Measurements from ENCODE around the gene ZNF426. TPM values are rescaled to one million over a fixed set of nuclear protein-coding genes. Genes with fewer than 3 reads are reported as not detected.

ZNF426 gene
- total and polyA plus RNA-seq, 4 donors = 2.6 to 24.0 (median 9.4) TPM

DNA sequence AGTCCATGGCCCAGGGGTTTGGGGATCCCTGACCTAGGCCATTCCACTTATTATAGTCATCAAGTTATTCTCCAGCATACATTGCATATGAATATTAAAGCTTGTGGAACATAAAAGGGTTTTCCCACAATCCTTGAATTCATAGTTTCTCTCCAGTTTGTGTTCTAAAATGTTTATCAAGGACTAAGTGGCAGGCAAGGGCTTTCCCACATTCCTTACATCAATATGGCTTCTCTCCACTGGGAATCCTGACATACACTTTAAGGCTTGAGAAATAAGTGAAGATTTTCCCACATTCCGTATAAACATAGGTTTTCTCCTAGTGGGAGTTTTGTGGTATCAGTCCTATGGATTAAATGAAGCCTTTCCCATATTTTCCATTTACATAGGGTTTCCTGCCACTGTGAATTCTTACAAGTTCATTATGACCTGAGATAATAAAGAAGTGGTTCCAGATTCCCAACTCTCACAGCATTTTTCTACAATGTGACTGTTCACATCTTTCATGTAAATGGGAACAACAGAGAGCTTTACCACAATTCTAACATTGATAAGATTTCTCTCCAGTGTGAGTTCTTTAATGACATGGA lies 14.5 kb downstream of the ZNF426 start:
- Histone ChIP-seq H3K36me3 (ENCODE audit: control insufficient read depth in 4 of 4, insufficient read depth in 4 of 4, low read length in 4 of 4) (peaks cover 8 to 49% (median 39%) of the 10 kb centered on the region in 4 donors), H3K4me1 (ENCODE audit: control insufficient read depth in 5 of 5, insufficient read depth in 5 of 5, low read length in 5 of 5) (no peaks in the 10 kb centered on the region), H3K4me3 (no peak overlapping the region), H3K9me3 (ENCODE audit: control insufficient read depth in 4 of 4, insufficient read depth in 3 of 4, low read length in 3 of 4) (peaks cover 19 to 60% (median 54%) of the 10 kb centered on the region in 4 donors), H3K27ac (ENCODE audit: low read depth in 1 of 2, low read length in 1 of 2) (no peak overlapping the region), H3K27me3 (ENCODE audit: control insufficient read depth in 3 of 3, insufficient read depth in 3 of 3, low read length in 2 of 3) (peaks cover 0 to 2% (median 0%) of the 10 kb centered on the region in 3 donors), H3K9ac (ENCODE audit: insufficient read depth in 1 of 2, low read length in 2 of 2) (no peak overlapping the region)
- 95 to 98% methylated on average over 1 of the region's 1 CpG for WGBS, 2 donors
- no peak for ATAC-seq (ENCODE audit: insufficient read depth, low FRiP score)
- TF ChIP-seq, protein P1, sequence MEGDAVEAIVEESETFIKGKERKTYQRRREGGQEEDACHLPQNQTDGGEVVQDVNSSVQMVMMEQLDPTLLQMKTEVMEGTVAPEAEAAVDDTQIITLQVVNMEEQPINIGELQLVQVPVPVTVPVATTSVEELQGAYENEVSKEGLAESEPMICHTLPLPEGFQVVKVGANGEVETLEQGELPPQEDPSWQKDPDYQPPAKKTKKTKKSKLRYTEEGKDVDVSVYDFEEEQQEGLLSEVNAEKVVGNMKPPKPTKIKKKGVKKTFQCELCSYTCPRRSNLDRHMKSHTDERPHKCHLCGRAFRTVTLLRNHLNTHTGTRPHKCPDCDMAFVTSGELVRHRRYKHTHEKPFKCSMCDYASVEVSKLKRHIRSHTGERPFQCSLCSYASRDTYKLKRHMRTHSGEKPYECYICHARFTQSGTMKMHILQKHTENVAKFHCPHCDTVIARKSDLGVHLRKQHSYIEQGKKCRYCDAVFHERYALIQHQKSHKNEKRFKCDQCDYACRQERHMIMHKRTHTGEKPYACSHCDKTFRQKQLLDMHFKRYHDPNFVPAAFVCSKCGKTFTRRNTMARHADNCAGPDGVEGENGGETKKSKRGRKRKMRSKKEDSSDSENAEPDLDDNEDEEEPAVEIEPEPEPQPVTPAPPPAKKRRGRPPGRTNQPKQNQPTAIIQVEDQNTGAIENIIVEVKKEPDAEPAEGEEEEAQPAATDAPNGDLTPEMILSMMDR (IDR thresholded peaks at IDR 0.05; ENCODE audit: control extremely low read depth, extremely low read depth) = no peak
- no peak for DNase-seq

DNA sequence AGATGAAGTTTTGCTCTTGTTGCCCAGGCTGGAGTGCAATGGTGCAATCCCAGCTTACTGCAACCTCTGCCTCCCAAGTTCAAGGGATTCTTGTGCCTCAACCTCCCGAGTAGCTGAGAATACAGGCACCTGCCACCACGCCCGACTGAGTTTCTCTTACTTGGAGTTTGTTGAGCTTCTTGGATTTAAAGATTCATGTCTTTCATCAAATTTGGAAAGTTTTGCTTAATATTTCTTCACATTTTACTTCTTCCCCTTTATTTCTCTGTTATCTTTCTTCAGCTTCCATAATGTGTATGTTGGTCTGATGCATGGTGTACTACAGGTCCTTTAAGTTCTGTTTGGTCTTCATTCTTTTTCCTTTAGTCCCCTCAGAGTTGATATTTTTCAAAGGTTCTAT lies 31.2 kb downstream of the ZNF426 start:
- Histone ChIP-seq H3K27me3 (ENCODE audit: control insufficient read depth in 3 of 3, insufficient read depth in 3 of 3, low read length in 2 of 3) (no peaks in the 10 kb centered on the region), H3K9ac (ENCODE audit: insufficient read depth in 1 of 2, low read length in 2 of 2) (no peak overlapping the region), H3K27ac (ENCODE audit: low read depth in 1 of 2, low read length in 1 of 2) (no peak overlapping the region), H3K9me3 (ENCODE audit: control insufficient read depth in 4 of 4, insufficient read depth in 3 of 4, low read length in 3 of 4) (peaks cover 0 to 23% (median 11%) of the 10 kb centered on the region in 4 donors), H3K4me1 (ENCODE audit: control insufficient read depth in 5 of 5, insufficient read depth in 5 of 5, low read length in 5 of 5) (no peaks in the 10 kb centered on the region), H3K4me3 (no peak overlapping the region), H3K36me3 (ENCODE audit: control insufficient read depth in 4 of 4, insufficient read depth in 4 of 4, low read length in 4 of 4) (no peaks in the 10 kb centered on the region)
- 88 to 91% methylated on average over 3 of the region's 3 CpGs for WGBS, 2 donors
- no peak for DNase-seq
- no peak for ATAC-seq (ENCODE audit: insufficient read depth, low FRiP score)
- TF ChIP-seq, protein P1 (IDR thresholded peaks at IDR 0.05; ENCODE audit: control extremely low read depth, extremely low read depth) = no peak

DNA sequence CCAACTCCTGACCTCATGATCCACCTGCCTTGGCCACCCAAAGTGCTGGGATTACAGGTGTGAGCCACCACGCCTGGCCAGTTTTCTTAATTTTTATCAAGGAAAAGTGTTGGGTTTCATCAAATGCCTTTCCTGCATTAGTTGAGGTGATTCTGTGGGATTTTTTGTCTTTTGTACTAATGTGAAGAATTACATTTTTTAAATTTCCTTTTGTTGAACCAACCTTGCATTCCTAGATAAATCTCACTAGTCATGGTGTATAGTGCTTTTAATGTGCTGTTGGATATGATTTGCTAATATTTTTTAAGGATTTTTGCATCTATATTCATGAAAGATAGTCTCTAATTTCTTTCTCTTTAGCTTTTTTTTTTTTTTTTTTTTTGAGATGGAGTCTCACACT lies 37.6 kb downstream of the ZNF426 start:
- ATAC-seq (ENCODE audit: insufficient read depth, low FRiP score) (no peak), DNase-seq (no peak)
- TF ChIP-seq, protein P1 (IDR thresholded peaks at IDR 0.05; ENCODE audit: control extremely low read depth, extremely low read depth) = no peak
- Histone ChIP-seq H3K36me3 (ENCODE audit: control insufficient read depth in 4 of 4, insufficient read depth in 4 of 4, low read length in 4 of 4) (no peaks in the 10 kb centered on the region), H3K27me3 (ENCODE audit: control insufficient read depth in 3 of 3, insufficient read depth in 3 of 3, low read length in 2 of 3) (no peaks in the 10 kb centered on the region), H3K9me3 (ENCODE audit: control insufficient read depth in 4 of 4, insufficient read depth in 3 of 4, low read length in 3 of 4) (peaks cover 0 to 35% (median 10%) of the 10 kb centered on the region in 4 donors), H3K27ac (ENCODE audit: low read depth in 1 of 2, low read length in 1 of 2) (no peak overlapping the region), H3K4me3 (no peak overlapping the region), H3K4me1 (ENCODE audit: control insufficient read depth in 5 of 5, insufficient read depth in 5 of 5, low read length in 5 of 5) (no peaks in the 10 kb centered on the region), H3K9ac (ENCODE audit: insufficient read depth in 1 of 2, low read length in 2 of 2) (no peak overlapping the region)
- WGBS, 2 donors = 81 to 95% methylated on average over 1 of the region's 1 CpG
